ENCODE results near the gene ABI3BP.

GRCh38 chr3:101027286-101027685 is 34.1 kb upstream of the ABI3BP start:
- TF ChIP-seq, protein P1, sequence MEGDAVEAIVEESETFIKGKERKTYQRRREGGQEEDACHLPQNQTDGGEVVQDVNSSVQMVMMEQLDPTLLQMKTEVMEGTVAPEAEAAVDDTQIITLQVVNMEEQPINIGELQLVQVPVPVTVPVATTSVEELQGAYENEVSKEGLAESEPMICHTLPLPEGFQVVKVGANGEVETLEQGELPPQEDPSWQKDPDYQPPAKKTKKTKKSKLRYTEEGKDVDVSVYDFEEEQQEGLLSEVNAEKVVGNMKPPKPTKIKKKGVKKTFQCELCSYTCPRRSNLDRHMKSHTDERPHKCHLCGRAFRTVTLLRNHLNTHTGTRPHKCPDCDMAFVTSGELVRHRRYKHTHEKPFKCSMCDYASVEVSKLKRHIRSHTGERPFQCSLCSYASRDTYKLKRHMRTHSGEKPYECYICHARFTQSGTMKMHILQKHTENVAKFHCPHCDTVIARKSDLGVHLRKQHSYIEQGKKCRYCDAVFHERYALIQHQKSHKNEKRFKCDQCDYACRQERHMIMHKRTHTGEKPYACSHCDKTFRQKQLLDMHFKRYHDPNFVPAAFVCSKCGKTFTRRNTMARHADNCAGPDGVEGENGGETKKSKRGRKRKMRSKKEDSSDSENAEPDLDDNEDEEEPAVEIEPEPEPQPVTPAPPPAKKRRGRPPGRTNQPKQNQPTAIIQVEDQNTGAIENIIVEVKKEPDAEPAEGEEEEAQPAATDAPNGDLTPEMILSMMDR (conservative IDR thresholded peaks at IDR 0.05 in 1 of 2, IDR thresholded peaks at IDR 0.05 in 1 of 2; ENCODE audit: low read depth in 1 of 2, low read length in 2 of 2): no peak
- TF ChIP-seq EZH2 (IDR thresholded peaks at IDR 0.05; ENCODE audit: low read length, missing control alignments): no peak

Measured in fibroblast of lung (primary cell).